Liver (tissue), 9 donors: ENCODE measurements around the gene MS4A15. TPM values are rescaled to one million over a fixed set of nuclear protein-coding genes. Genes with fewer than 3 reads are reported as not detected.

Experiments
- DNase-seq: peaks from one replicate; pipeline ENCODE4 v3.0.0-alpha.2; 2017; ENCODE audit warnings: low spot score
- H3K27ac ChIP-seq, 2 donors: one replicate each; pipeline ENCODE4 v1.7.0; 2013; ENCODE audit warnings: inconsistent platforms in 2 of 2, low read length in 2 of 2, control low read depth in 1 of 2, low read depth in 1 of 2, mild to moderate bottlenecking in 1 of 2
- H3K27me3 ChIP-seq, 4 donors: one replicate each; pipeline versions ENCODE4 v1.6.1 to v1.7.0; 2013; ENCODE audit warnings: low read length in 3 of 4, inconsistent platforms in 1 of 4, mild to moderate bottlenecking in 1 of 4, moderate library complexity in 1 of 4; ENCODE audit not compliant: control insufficient read depth in 4 of 4, insufficient read depth in 4 of 4
- H3K36me3 ChIP-seq, 4 donors: one replicate each; pipeline versions ENCODE4 v1.6.1 to v1.7.0; 2013; ENCODE audit warnings: low read length in 3 of 4, mild to moderate bottlenecking in 3 of 4, low read depth in 1 of 4, moderate library complexity in 1 of 4; ENCODE audit not compliant: control insufficient read depth in 4 of 4, insufficient read depth in 3 of 4
- H3K4me1 ChIP-seq, 4 donors: one replicate each; pipeline versions ENCODE4 v1.6.1 to v1.7.0; 2013; ENCODE audit warnings: low read length in 3 of 4, mild to moderate bottlenecking in 3 of 4, moderate library complexity in 1 of 4; ENCODE audit not compliant: control insufficient read depth in 4 of 4, insufficient read depth in 4 of 4
- H3K4me3 ChIP-seq, 3 donors: one replicate each; pipeline versions ENCODE4 v1.6.1 to v1.7.0; 2013; ENCODE audit warnings: low read length in 3 of 3, control low read depth in 1 of 3, low read depth in 1 of 3, mild to moderate bottlenecking in 1 of 3
- H3K9ac ChIP-seq, 2 donors: one replicate each; pipeline ENCODE4 v1.7.0; 2013; ENCODE audit warnings: low read length in 2 of 2, mild to moderate bottlenecking in 2 of 2, moderate library complexity in 2 of 2, control low read depth in 1 of 2, low read depth in 1 of 2
- H3K9me3 ChIP-seq, 4 donors: one replicate each; pipeline versions ENCODE4 v1.6.1 to v1.7.0; 2013; ENCODE audit warnings: low read length in 3 of 4; ENCODE audit not compliant: control insufficient read depth in 4 of 4
- ATF3 ChIP-seq: IDR thresholded peaks from 2 replicates; pipeline ENCODE4 v1.6.1; 2016; ENCODE audit warnings: antibody characterized with exemption
- CTCF ChIP-seq: fragments of 150-350 bp; IDR thresholded peaks from 2 replicates; pipeline ENCODE4 v1.5.1; 2017; ENCODE audit warnings: improper control_type of control experiment, low read depth, low read length; ENCODE audit not compliant: missing input control
- EGR1 ChIP-seq, 2 donors: IDR thresholded peaks; 2 replicates each; pipeline ENCODE4 v1.6.1; 2016 to 2018; ENCODE audit warnings: antibody characterized with exemption in 2 of 2, low read depth in 2 of 2
- FOXA2 ChIP-seq: IDR thresholded peaks from 2 replicates; pipeline ENCODE4 v1.6.1; 2016; ENCODE audit warnings: antibody characterized with exemption
- GABPA ChIP-seq, 2 donors: IDR thresholded peaks in 1 of 2; conservative IDR thresholded peaks in 1 of 2; 2 replicates each; pipeline ENCODE4 v1.6.1; 2016; ENCODE audit warnings: antibody characterized with exemption in 2 of 2, mild to moderate bottlenecking in 1 of 2, moderate library complexity in 1 of 2
- HNF4A ChIP-seq, 2 donors: conservative IDR thresholded peaks; 2 replicates each; pipeline ENCODE4 v1.6.1; 2016; ENCODE audit warnings: antibody characterized with exemption in 2 of 2, mild to moderate bottlenecking in 2 of 2
- HNF4G ChIP-seq: IDR thresholded peaks from 2 replicates; pipeline ENCODE4 v1.6.1; 2016; ENCODE audit warnings: antibody characterized with exemption
- JUND ChIP-seq, 2 donors: IDR thresholded peaks; 2 replicates each; pipeline ENCODE4 v1.6.1; 2016; ENCODE audit warnings: antibody characterized with exemption in 2 of 2
- MAX ChIP-seq: IDR thresholded peaks from 2 replicates; pipeline ENCODE4 v1.6.1; 2016; ENCODE audit warnings: antibody characterized with exemption
- NR2F2 ChIP-seq: IDR thresholded peaks from 2 replicates; pipeline ENCODE4 v1.6.1; 2016; ENCODE audit warnings: antibody characterized with exemption
- REST ChIP-seq: IDR thresholded peaks from 2 replicates; pipeline ENCODE4 v1.6.1; 2016; ENCODE audit warnings: antibody characterized with exemption, mild to moderate bottlenecking
- SP1 ChIP-seq: IDR thresholded peaks from 2 replicates; pipeline ENCODE4 v1.6.1; 2018; ENCODE audit warnings: antibody characterized with exemption, mild to moderate bottlenecking
- YY1 ChIP-seq: IDR thresholded peaks from 2 replicates; pipeline ENCODE4 v1.6.1; 2016; ENCODE audit warnings: antibody characterized with exemption, mild to moderate bottlenecking
- ZBTB33 ChIP-seq: IDR thresholded peaks from 2 replicates; pipeline ENCODE4 v1.6.1; 2016; ENCODE audit warnings: antibody characterized with exemption
- WGBS: extraction: QIAGEN DNeasy Blood & Tissue Kit; methylation state at CpG from one replicate; pipeline ENCODE4 v1.1.7; 2013; 5-methylcytosine and 5-hydroxymethylcytosine counted together
- polyA plus RNA-seq, 2 donors: library from polyadenylated mRNA; stranded (reverse) in 1 of 2; unstranded in 1 of 2; fragments of 200-250 nt in 1 of 2; fragments of >200 nt in 1 of 2; fragmentation: Nextera tagmentation in 1 of 2; extraction: Ambion mirVana in 1 of 2; gene quantifications; one replicate each; pipeline versions ENCODE4 v1.2.1 to v1.2.3, GENCODE V29; 2013 to 2015
- total RNA-seq, 2 donors: library from RNA; depleted of rRNA; stranded (reverse); fragments of >200 nt; gene quantifications; one replicate each; pipeline ENCODE4 v1.2.3, GENCODE V29; 2014
- donor health status: healthy.
- donor health status: healthy.
- donor health status: healthy.
- donor health status: healthy.
- donor health status: healthy.

The MS4A15 gene
- total and polyA plus RNA-seq, 4 donors = not detected

- Histone ChIP-seq H3K27me3 (peaks cover 0 to 2% (median 0%) of the 10 kb centered on the region in 4 donors), H3K27ac (no peak overlapping the region), H3K36me3 (no peaks in the 10 kb centered on the region), H3K9ac (no peak overlapping the region), H3K9me3 (no peaks in the 10 kb centered on the region), H3K4me1 (no peaks in the 10 kb centered on the region), H3K4me3 (no peak overlapping the region)
- no peak for DNase-seq
- 51% methylated on average over 8 of the region's 8 CpGs for WGBS
- TF ChIP-seq CTCF (no peak), ATF3 (no peak), JUND (IDR thresholded peaks at IDR 0.05) (no peak), HNF4G (no peak), YY1 (no peak), SP1 (no peak), FOXA2 (no peak)
Measured at GRCh38 chr11:60810569-60810968, 53.9 kb downstream of the MS4A15 start.

- H3K27ac ChIP-seq = no peak overlapping the region
- H3K4me1 ChIP-seq = no peaks in the 10 kb centered on the region
- WGBS = 88% methylated on average over 1 of the region's 1 CpG
- TF ChIP-seq ZBTB33 (no peak), HNF4A (conservative IDR thresholded peaks at IDR 0.05) (no peak), MAX (no peak), EGR1 (IDR thresholded peaks at IDR 0.05; ENCODE audit: low read depth in 2 of 2) (no peak), FOXA2 (no peak), HNF4G (no peak), JUND (IDR thresholded peaks at IDR 0.05) (no peak)
- no peaks in the 10 kb centered on the region for H3K36me3 ChIP-seq
- H3K9ac ChIP-seq = no peak overlapping the region
- H3K4me3 ChIP-seq = no peak overlapping the region
- no peak for DNase-seq
- H3K27me3 ChIP-seq = peaks cover 0 to 2% (median 0%) of the 10 kb centered on the region in 4 donors
- H3K9me3 ChIP-seq = peaks cover 0 to 5% (median 3%) of the 10 kb centered on the region in 4 donors
Measured at GRCh38 chr11:60813324-60813723, 56.7 kb downstream of the MS4A15 start.

GRCh38 chr11:60814112-60814511, 57.4 kb downstream of the MS4A15 start:
- Histone ChIP-seq H3K27me3 (peaks cover 0 to 2% (median 0%) of the 10 kb centered on the region in 4 donors), H3K36me3 (no peaks in the 10 kb centered on the region), H3K27ac (no peak overlapping the region), H3K4me3 (no peak overlapping the region), H3K4me1 (no peaks in the 10 kb centered on the region), H3K9ac (no peak overlapping the region), H3K9me3 (peaks cover 0 to 5% (median 3%) of the 10 kb centered on the region in 4 donors)
- DNase-seq = no peak
- WGBS = 92% methylated on average over 2 of the region's 2 CpGs
- TF ChIP-seq YY1 = no peak
- no peak for TF ChIP-seq NR2F2
- TF ChIP-seq REST = no peak
- TF ChIP-seq FOXA2 = no peak
- no peak for TF ChIP-seq GABPA (IDR thresholded peaks at IDR 0.05 in 1 of 2, conservative IDR thresholded peaks at IDR 0.05 in 1 of 2)
- TF ChIP-seq CTCF = no peak
- no peak for TF ChIP-seq SP1
- no peak for TF ChIP-seq ATF3
- no peak for TF ChIP-seq HNF4A (conservative IDR thresholded peaks at IDR 0.05)
- TF ChIP-seq EGR1 (IDR thresholded peaks at IDR 0.05; ENCODE audit: low read depth in 2 of 2) = no peak
- no peak for TF ChIP-seq MAX
